ENCODE measurements around the gene TCERG1L. TPM values are rescaled to one million over a fixed set of nuclear protein-coding genes. Genes with fewer than 3 reads are reported as not detected.

TCERG1L gene
- total and polyA plus RNA-seq, 9 of the 15 experiments (the other 6 are each of a cell fraction or from before 2014, with no cell fraction given), result not detected

- H3K9me1 ChIP-seq (ENCODE audit: control insufficient read depth, insufficient read depth, low read length), result no peaks in the 10 kb centered on the region
- under 1% methylated on average over 22 of the region's 29 CpGs for WGBS (ENCODE audit: insufficient coverage, low coverage, missing lambda C conversion rate)
- H4K20me1 ChIP-seq (replicated peaks; ENCODE audit: control insufficient read depth, insufficient read depth, low read length), result no peaks in the 10 kb centered on the region
- intact Hi-C loops (cut with micrococcal nuclease), result no loop called here
- ATAC-seq, result no peak
- H3K79me2 ChIP-seq (ENCODE audit: control insufficient read depth, insufficient read depth, low read length), result no peaks in the 10 kb centered on the region
- in situ Hi-C loops (cut with MboI), result no loop called here
- no peak overlapping the region for H3K4me2 ChIP-seq (ENCODE audit: insufficient read depth, low read length)
- DNase-seq (ENCODE audit: extremely low read depth in 1 of 4, low spot score in 3 of 4), result no peak
- H3K27ac ChIP-seq (ENCODE audit: extremely low read depth, low read depth, low read length), result no peak overlapping the region
- H3K4me1 ChIP-seq (replicated peaks in 1 of 2; ENCODE audit: control insufficient read depth in 2 of 2, insufficient read depth in 2 of 2, low read length in 2 of 2), result no peaks in the 10 kb centered on the region
- no peak for FAIRE-seq
- no peak overlapping the region for H3K9ac ChIP-seq (ENCODE audit: insufficient read depth in 1 of 2, low read depth in 2 of 2, low read length in 2 of 2)
- POLR2A ChIA-PET, result interaction anchor here (0.7 kb wide), 1 partner anchor 1181 kb away, joined by 3 read pairs; no protein-coding TSS in a partner anchor
- no TSS peak for BruUV-seq (replicated peaks)
- CTCF ChIA-PET (ENCODE audit: low intra/inter-chr PET ratio), result no interaction called here
- H3K36me3 ChIP-seq (ENCODE audit: control insufficient read depth, insufficient read depth, low read length), result no peaks in the 10 kb centered on the region
- no peak overlapping the region for H2AFZ ChIP-seq (ENCODE audit: low read depth, low read length)
- H3K27me3 ChIP-seq (ENCODE audit: control insufficient read depth in 2 of 2, insufficient read depth in 2 of 2, low read length in 2 of 2), result peaks cover 0 to 11% of the 10 kb centered on the region in 2 experiments; a peak in 2 of 5 replicates
- H3K9me3 ChIP-seq (replicated peaks; ENCODE audit: control insufficient read depth, insufficient read depth, low read depth, low read length), result no peaks in the 10 kb centered on the region
- TF ChIP-seq ETV1 (tag; conservative IDR thresholded peaks at IDR 0.05; ENCODE audit: low read depth) (no peak), KDM5B (IDR thresholded peaks at IDR 0.05; ENCODE audit: insufficient replicate concordance, low read depth, low read length) (no peak), ELF2 (CRISPR knock-in tag; IDR thresholded peaks at IDR 0.05) (no peak), MCM2 (IDR thresholded peaks at IDR 0.05; ENCODE audit: low read depth) (no peak), BCOR (IDR thresholded peaks at IDR 0.05) (no peak), U2AF2 (optimal IDR thresholded peaks at IDR 0.05; ENCODE audit: low read depth, low read length) (no peak), MBD2 (IDR thresholded peaks at IDR 0.05; ENCODE audit: borderline replicate concordance, low read depth) (no peak)
- H3K4me3 ChIP-seq, result no peak overlapping the region
Measured at GRCh38 chr10:131207584-131208532, 103.7 kb downstream of the TCERG1L start.
